ENCODE results near the gene SIX4. TPM values are rescaled to one million over a fixed set of nuclear protein-coding genes. Genes with fewer than 3 reads are reported as not detected.

SIX4 gene
- total RNA-seq, 2 donors from 2014 or later: 3.3 to 4.1 TPM

DNA sequence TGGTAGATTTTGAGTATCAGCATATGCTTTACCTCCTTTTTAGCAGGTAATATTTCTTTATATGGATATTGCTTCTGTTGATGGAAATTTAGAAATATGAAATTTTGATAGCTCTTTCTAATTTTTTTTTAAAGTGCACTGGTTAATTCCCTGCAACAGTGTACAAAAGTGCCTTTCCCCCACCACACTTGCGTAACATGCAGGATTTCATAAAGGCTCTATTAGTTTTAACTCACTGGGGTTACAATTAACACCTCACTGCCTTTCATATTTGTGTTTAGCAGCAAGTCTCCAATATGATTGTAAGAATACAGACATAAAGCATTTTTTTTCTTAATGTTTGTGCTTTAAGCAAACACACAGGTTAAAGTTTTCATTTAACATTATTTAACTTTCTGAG is 36.1 kb upstream of the SIX4 start:
- Histone ChIP-seq H3K4me1 (peaks cover 0 to 8% of the 10 kb centered on the region in 2 donors), H3K36me3 (no peaks in the 10 kb centered on the region), H3K27me3 (no peaks in the 10 kb centered on the region), H3K9me3 (no peaks in the 10 kb centered on the region), H3K27ac (no peak overlapping the region), H3K4me3 (no peak overlapping the region)
- DNase-seq (ENCODE audit: low spot score): no peak
- TF ChIP-seq, protein P1, sequence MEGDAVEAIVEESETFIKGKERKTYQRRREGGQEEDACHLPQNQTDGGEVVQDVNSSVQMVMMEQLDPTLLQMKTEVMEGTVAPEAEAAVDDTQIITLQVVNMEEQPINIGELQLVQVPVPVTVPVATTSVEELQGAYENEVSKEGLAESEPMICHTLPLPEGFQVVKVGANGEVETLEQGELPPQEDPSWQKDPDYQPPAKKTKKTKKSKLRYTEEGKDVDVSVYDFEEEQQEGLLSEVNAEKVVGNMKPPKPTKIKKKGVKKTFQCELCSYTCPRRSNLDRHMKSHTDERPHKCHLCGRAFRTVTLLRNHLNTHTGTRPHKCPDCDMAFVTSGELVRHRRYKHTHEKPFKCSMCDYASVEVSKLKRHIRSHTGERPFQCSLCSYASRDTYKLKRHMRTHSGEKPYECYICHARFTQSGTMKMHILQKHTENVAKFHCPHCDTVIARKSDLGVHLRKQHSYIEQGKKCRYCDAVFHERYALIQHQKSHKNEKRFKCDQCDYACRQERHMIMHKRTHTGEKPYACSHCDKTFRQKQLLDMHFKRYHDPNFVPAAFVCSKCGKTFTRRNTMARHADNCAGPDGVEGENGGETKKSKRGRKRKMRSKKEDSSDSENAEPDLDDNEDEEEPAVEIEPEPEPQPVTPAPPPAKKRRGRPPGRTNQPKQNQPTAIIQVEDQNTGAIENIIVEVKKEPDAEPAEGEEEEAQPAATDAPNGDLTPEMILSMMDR (IDR thresholded peaks at IDR 0.05): no peak

GRCh38 chr14:60758885-60759284 is 34.7 kb upstream of the SIX4 start:
- Histone ChIP-seq H3K27ac (no peak overlapping the region), H3K36me3 (no peaks in the 10 kb centered on the region), H3K9me3 (no peaks in the 10 kb centered on the region), H3K4me1 (peaks cover 0 to 8% of the 10 kb centered on the region in 2 donors), H3K27me3 (no peaks in the 10 kb centered on the region), H3K4me3 (no peak overlapping the region)
- DNase-seq (ENCODE audit: low spot score): no peak
- TF ChIP-seq, protein P1 (IDR thresholded peaks at IDR 0.05): no peak

GRCh38 chr14:60757567-60758002 is 33.4 kb upstream of the SIX4 start:
- H3K27ac ChIP-seq: no peak overlapping the region
- peaks cover 0 to 8% of the 10 kb centered on the region in 2 donors for H3K4me1 ChIP-seq
- DNase-seq (ENCODE audit: low spot score): no peak
- no peaks in the 10 kb centered on the region for H3K36me3 ChIP-seq
- no peaks in the 10 kb centered on the region for H3K9me3 ChIP-seq
- TF ChIP-seq, protein P1 (IDR thresholded peaks at IDR 0.05): no peak
- H3K4me3 ChIP-seq: no peak overlapping the region
- no peaks in the 10 kb centered on the region for H3K27me3 ChIP-seq

GRCh38 chr14:60756847-60757246 is 32.7 kb upstream of the SIX4 start:
- H3K4me1 ChIP-seq: peaks cover 0 to 8% of the 10 kb centered on the region in 2 donors

DNA sequence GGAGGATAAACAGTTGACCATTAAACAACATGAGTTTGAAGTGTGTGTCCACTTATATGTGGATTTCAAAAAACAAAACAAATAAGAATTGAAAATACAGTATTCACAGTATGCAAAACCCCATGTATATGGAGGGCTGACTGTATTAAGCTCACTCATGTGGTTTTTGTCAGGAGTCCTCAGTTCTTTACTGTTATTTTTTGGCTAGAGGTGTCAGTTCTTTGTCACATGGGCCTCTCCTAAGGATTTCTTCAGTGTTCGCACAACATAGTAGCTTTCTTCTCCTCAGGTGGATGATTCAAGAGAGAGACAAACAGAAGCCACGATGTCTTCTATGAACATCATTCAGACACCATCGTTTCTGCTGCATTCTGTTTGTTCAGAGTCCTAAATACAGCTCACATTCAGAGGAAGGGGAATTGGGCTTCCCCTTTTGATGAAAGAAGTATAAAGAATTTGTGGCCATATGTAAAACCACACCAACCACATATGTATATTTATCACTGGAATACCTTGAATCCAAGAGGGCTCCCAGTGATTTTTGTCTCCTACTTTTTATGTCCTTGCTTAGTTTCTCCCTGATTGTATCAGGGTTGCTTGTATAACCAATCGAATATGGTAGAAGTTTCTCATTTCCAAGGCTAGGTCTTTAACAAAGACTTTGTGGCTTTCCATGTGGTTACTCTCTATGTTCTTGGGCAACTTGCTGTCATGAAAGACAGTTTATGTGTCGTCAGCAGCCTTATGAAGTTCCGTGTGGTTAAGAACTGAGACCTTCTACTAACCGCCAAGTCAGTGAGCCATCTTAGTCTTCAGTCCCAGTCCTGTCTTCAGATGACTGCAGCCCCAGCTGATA is 29.3 kb upstream of the SIX4 start:
- Histone ChIP-seq H3K4me3 (no peak overlapping the region), H3K27ac (no peak overlapping the region), H3K27me3 (no peaks in the 10 kb centered on the region), H3K9me3 (no peaks in the 10 kb centered on the region), H3K4me1 (peaks cover 0 to 3% of the 10 kb centered on the region in 2 donors), H3K36me3 (no peaks in the 10 kb centered on the region)
- TF ChIP-seq, protein P1 (IDR thresholded peaks at IDR 0.05): no peak
- DNase-seq (ENCODE audit: low spot score): no peak

More at GRCh38 chr14:60756847-60757246, 32.7 kb upstream of the SIX4 start:
- no peak overlapping the region for H3K27ac ChIP-seq
- DNase-seq (ENCODE audit: low spot score): no peak
- H3K9me3 ChIP-seq: no peaks in the 10 kb centered on the region
- TF ChIP-seq, protein P1 (IDR thresholded peaks at IDR 0.05): no peak
- no peaks in the 10 kb centered on the region for H3K36me3 ChIP-seq
- H3K27me3 ChIP-seq: no peaks in the 10 kb centered on the region
- no peak overlapping the region for H3K4me3 ChIP-seq
